GM23338 (cell line): Measurements from ENCODE around the gene CEPT1. TPM values are rescaled to one million over a fixed set of nuclear protein-coding genes. Genes with fewer than 3 reads are reported as not detected.

Experiments
- ATAC-seq: fragments of 200-7000 bp; cut with Tn5 transposase; 3 replicates; pipeline ENCODE4 v1.9.1; 2020
- DNase-seq: peaks from one replicate; pipeline ENCODE4 v3.0.0-alpha.2; 2015; ENCODE audit warnings: low spot score
- H2AFZ ChIP-seq: fragments of 200-600 bp; sonication (generic); 2 replicates; pipeline ENCODE4 v1.8.0; 2016; ENCODE audit warnings: antibody characterized with exemption, mild to moderate bottlenecking, moderate library complexity
- H3F3A ChIP-seq: fragments of 200-600 bp; sonication (generic); replicated peaks from 2 replicates; pipeline ENCODE4 v1.8.0; 2017; ENCODE audit warnings: antibody characterized with exemption, mixed run types, low read depth
- H3K27ac ChIP-seq: fragments of 200-600 bp; sonication (generic); 2 replicates; pipeline ENCODE4 v1.6.1; 2016; ENCODE audit warnings: low read depth
- H3K27me3 ChIP-seq: fragments of 200-600 bp; sonication (generic); 2 replicates; pipeline ENCODE4 v1.8.0; 2016; ENCODE audit warnings: mild to moderate bottlenecking, mixed run types, moderate library complexity; ENCODE audit not compliant: insufficient read depth
- H3K36me3 ChIP-seq: fragments of 200-600 bp; sonication (generic); 2 replicates; pipeline ENCODE4 v1.8.0; 2016; ENCODE audit warnings: mild to moderate bottlenecking; ENCODE audit not compliant: insufficient read depth
- H3K4me1 ChIP-seq: fragments of 200-600 bp; sonication (generic); 2 replicates; pipeline ENCODE4 v1.8.0; 2016; ENCODE audit warnings: mild to moderate bottlenecking, moderate library complexity; ENCODE audit not compliant: insufficient read depth
- H3K4me2 ChIP-seq: fragments of 200-600 bp; sonication (generic); 2 replicates; pipeline ENCODE4 v1.7.1; 2017; ENCODE audit warnings: mixed run types
- H3K4me3 ChIP-seq: fragments of 200-600 bp; sonication (generic); 2 replicates; pipeline ENCODE4 v1.6.1; 2016; ENCODE audit warnings: mixed run types
- H3K79me2 ChIP-seq: fragments of 200-600 bp; sonication (generic); replicated peaks from 2 replicates; pipeline ENCODE4 v1.8.0; 2017; ENCODE audit warnings: mild to moderate bottlenecking; ENCODE audit not compliant: insufficient read depth
- H3K9me2 ChIP-seq: fragments of 200-600 bp; sonication (generic); 2 replicates; pipeline ENCODE4 v1.8.0; 2017; ENCODE audit not compliant: insufficient read depth
- H4K20me1 ChIP-seq: fragments of 200-600 bp; sonication (generic); replicated peaks from 2 replicates; pipeline ENCODE4 v1.8.0; 2017; ENCODE audit warnings: mild to moderate bottlenecking; ENCODE audit not compliant: insufficient read depth
- H3K27ac Mint-ChIP-seq: 2 replicates; pipeline ENCODE4 v1.8.0; 2020; ENCODE audit warnings: inconsistent platforms, mild to moderate bottlenecking, moderate library complexity, mixed read lengths
- H3K27me3 Mint-ChIP-seq: 3 replicates; pipeline ENCODE4 v1.8.0; 2022; ENCODE audit warnings: low read depth, mild to moderate bottlenecking, moderate library complexity, mixed read lengths, inconsistent platforms; ENCODE audit not compliant: insufficient read depth, poor library complexity
- H3K36me3 Mint-ChIP-seq: 3 replicates; pipeline ENCODE4 v1.8.0; 2021; ENCODE audit warnings: low read depth, mild to moderate bottlenecking, inconsistent platforms, moderate library complexity, mixed read lengths
- H3K4me1 Mint-ChIP-seq: 3 replicates; pipeline ENCODE4 v1.8.0; 2020; ENCODE audit warnings: mild to moderate bottlenecking, inconsistent platforms, mixed read lengths
- H3K4me3 Mint-ChIP-seq: 3 replicates; pipeline ENCODE4 v1.8.0; 2021; ENCODE audit warnings: moderate library complexity, mild to moderate bottlenecking, inconsistent platforms, mixed read lengths
- H3K9me3 Mint-ChIP-seq: 3 replicates; pipeline ENCODE4 v1.8.0; 2020; ENCODE audit warnings: moderate library complexity, mild to moderate bottlenecking, inconsistent platforms, mixed read lengths
- CREB1 ChIP-seq: fragments of 250-450 bp; sonication (Bioruptor Pico); IDR thresholded peaks from 2 replicates; pipeline ENCODE4 v1.5.0; 2020; ENCODE audit warnings: low read depth, mild to moderate bottlenecking, moderate library complexity
- EZH2 ChIP-seq: fragments of 200-600 bp; sonication (generic); IDR thresholded peaks from one replicate; pipeline ENCODE4 v1.8.0; 2017; ENCODE audit warnings: antibody characterized with exemption, mild to moderate bottlenecking, low read depth; ENCODE audit not compliant: unreplicated experiment
- EZH2phosphoT487 ChIP-seq: fragments of 200-600 bp; sonication (generic); IDR thresholded peaks from one replicate; pipeline ENCODE4 v1.8.1; 2018; ENCODE audit warnings: antibody characterized with exemption; ENCODE audit not compliant: unreplicated experiment
- JUNB ChIP-seq: IDR thresholded peaks from one replicate; pipeline ENCODE4 v1.6.1; 2016; ENCODE audit warnings: antibody characterized with exemption; ENCODE audit not compliant: unreplicated experiment
- NANOG ChIP-seq: IDR thresholded peaks from 2 replicates; pipeline ENCODE4 v1.6.1; 2016; ENCODE audit warnings: antibody characterized with exemption, borderline replicate concordance
- POLR2AphosphoS5 ChIP-seq: IDR thresholded peaks from 2 replicates; pipeline ENCODE4 v1.6.1; 2016; ENCODE audit warnings: antibody characterized with exemption, low read depth
- STAT1 ChIP-seq: IDR thresholded peaks from one replicate; pipeline ENCODE4 v1.6.1; 2016; ENCODE audit warnings: antibody characterized with exemption; ENCODE audit not compliant: unreplicated experiment
- ZNF114 ChIP-seq: fragments of 250-450 bp; sonication (Bioruptor Pico); IDR thresholded peaks from 2 replicates; pipeline ENCODE4 v1.5.0; 2020; ENCODE audit warnings: mild to moderate bottlenecking, moderate library complexity
- polyA plus RNA-seq: library from polyadenylated mRNA; unstranded; fragments of >200 nt; fragmentation: Nextera tagmentation; extraction: Ambion mirVana; gene quantifications from 2 replicates; pipeline ENCODE4 v1.2.1, GENCODE V29; 2016
- total RNA-seq: library from RNA; depleted of rRNA; stranded (reverse); fragments of >200 nt; shearing (Covaris generic); gene quantifications from 2 replicates; pipeline ENCODE4 v1.2.3, GENCODE V29; 2014
- TF ChIP-seq, protein P1 (sequence below): fragments of 250-450 bp; sonication (Bioruptor Pico); IDR thresholded peaks from 2 replicates; pipeline ENCODE4 v1.5.0; 2020; ENCODE audit warnings: mild to moderate bottlenecking, moderate library complexity
- TF ChIP-seq, protein P2 (sequence below), 2 experiments: fragments of 200-600 bp in 1 of 2; sonication (generic) in 1 of 2; conservative IDR thresholded peaks; 2 replicates each; pipeline versions ENCODE4 v1.5.1 to v1.6.1; 2016 to 2017; ENCODE audit warnings: antibody characterized with exemption in 2 of 2, low read depth in 2 of 2, mild to moderate bottlenecking in 2 of 2, moderate library complexity in 1 of 2
- TF ChIP-seq, protein P3 (sequence below): IDR thresholded peaks from 2 replicates; pipeline ENCODE4 v1.6.1; 2016; ENCODE audit warnings: antibody characterized with exemption

The CEPT1 gene
- total and polyA plus RNA-seq, 2 experiments from 2014 or later = 17.3 to 39.5 TPM

DNA sequence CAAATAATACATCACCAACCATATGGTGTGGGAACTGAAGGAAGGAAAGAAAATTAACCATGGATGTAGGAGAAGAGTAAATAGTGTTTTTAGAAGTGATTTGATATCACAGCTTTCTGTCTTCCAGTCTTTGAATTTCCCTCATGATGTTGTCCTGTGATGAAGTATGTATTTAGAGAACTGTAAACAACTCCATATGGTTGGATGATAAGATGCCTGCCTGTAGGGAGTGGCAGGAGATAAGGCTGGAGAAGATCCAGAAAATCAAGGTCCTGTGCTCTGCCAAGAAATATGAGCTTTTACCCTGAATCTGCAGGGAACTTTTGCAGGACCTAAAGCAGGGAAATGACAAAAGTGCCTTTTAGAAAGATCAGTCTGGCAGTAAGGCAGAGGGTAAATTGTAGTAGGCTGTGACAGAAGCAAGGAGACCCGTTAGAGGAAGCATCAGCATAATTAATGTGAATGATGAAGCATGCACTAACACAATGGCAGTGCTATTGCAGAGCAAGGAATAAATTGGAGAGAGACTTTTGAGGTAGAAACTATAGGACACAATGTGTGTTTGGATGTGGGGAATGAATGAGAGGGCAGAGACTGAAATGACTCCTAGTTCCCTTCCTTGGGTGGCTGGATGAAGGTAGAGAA lies 21.9 kb downstream of the CEPT1 start:
- H3F3A ChIP-seq = no peaks in the 10 kb centered on the region
- Mint-ChIP-seq H3K36me3 (peaks cover 6% of the 10 kb centered on the region; the same call in 2 of the 3 replicates), H3K4me3 (no peak overlapping the region), H3K9me3 (no peaks in the 10 kb centered on the region), H3K27me3 (no peaks in the 10 kb centered on the region), H3K27ac (no peak overlapping the region), H3K4me1 (no peaks in the 10 kb centered on the region)
- H4K20me1 ChIP-seq = no peaks in the 10 kb centered on the region
- no peak overlapping the region for H2AFZ ChIP-seq
- no peak overlapping the region for H3K4me3 ChIP-seq
- H3K79me2 ChIP-seq = peaks cover 13% of the 10 kb centered on the region
- ATAC-seq (no peak), DNase-seq (no peak)
- no peaks in the 10 kb centered on the region for H3K27me3 ChIP-seq
- H3K4me2 ChIP-seq = no peak overlapping the region
- H3K4me1 ChIP-seq = no peaks in the 10 kb centered on the region
- TF ChIP-seq NANOG (no peak), CREB1 (CRISPR knock-in tag) (no peak), JUNB (no peak), POLR2AphosphoS5 (no peak), EZH2 (no peak), ZNF114 (no peak), STAT1 (no peak), EZH2phosphoT487 (no peak)
- TF ChIP-seq, protein P1, sequence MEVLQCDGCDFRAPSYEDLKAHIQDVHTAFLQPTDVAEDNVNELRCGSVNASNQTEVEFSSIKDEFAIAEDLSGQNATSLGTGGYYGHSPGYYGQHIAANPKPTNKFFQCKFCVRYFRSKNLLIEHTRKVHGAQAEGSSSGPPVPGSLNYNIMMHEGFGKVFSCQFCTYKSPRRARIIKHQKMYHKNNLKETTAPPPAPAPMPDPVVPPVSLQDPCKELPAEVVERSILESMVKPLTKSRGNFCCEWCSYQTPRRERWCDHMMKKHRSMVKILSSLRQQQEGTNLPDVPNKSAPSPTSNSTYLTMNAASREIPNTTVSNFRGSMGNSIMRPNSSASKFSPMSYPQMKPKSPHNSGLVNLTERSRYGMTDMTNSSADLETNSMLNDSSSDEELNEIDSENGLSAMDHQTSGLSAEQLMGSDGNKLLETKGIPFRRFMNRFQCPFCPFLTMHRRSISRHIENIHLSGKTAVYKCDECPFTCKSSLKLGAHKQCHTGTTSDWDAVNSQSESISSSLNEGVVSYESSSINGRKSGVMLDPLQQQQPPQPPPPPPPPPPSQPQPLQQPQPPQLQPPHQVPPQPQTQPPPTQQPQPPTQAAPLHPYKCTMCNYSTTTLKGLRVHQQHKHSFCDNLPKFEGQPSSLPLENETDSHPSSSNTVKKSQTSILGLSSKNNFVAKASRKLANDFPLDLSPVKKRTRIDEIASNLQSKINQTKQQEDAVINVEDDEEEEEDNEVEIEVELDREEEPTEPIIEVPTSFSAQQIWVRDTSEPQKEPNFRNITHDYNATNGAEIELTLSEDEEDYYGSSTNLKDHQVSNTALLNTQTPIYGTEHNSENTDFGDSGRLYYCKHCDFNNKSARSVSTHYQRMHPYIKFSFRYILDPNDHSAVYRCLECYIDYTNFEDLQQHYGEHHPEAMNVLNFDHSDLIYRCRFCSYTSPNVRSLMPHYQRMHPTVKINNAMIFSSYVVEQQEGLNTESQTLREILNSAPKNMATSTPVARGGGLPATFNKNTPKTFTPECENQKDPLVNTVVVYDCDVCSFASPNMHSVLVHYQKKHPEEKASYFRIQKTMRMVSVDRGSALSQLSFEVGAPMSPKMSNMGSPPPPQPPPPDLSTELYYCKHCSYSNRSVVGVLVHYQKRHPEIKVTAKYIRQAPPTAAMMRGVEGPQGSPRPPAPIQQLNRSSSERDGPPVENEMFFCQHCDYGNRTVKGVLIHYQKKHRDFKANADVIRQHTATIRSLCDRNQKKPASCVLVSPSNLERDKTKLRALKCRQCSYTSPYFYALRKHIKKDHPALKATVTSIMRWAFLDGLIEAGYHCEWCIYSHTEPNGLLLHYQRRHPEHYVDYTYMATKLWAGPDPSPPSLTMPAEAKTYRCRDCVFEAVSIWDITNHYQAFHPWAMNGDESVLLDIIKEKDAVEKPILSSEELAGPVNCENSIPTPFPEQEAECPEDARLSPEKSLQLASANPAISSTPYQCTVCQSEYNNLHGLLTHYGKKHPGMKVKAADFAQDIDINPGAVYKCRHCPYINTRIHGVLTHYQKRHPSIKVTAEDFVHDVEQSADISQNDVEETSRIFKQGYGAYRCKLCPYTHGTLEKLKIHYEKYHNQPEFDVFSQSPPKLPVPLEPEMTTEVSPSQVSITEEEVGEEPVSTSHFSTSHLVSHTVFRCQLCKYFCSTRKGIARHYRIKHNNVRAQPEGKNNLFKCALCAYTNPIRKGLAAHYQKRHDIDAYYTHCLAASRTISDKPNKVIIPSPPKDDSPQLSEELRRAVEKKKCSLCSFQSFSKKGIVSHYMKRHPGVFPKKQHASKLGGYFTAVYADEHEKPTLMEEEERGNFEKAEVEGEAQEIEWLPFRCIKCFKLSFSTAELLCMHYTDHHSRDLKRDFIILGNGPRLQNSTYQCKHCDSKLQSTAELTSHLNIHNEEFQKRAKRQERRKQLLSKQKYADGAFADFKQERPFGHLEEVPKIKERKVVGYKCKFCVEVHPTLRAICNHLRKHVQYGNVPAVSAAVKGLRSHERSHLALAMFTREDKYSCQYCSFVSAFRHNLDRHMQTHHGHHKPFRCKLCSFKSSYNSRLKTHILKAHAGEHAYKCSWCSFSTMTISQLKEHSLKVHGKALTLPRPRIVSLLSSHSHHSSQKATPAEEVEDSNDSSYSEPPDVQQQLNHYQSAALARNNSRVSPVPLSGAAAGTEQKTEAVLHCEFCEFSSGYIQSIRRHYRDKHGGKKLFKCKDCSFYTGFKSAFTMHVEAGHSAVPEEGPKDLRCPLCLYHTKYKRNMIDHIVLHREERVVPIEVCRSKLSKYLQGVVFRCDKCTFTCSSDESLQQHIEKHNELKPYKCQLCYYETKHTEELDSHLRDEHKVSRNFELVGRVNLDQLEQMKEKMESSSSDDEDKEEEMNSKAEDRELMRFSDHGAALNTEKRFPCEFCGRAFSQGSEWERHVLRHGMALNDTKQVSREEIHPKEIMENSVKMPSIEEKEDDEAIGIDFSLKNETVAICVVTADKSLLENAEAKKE = no peak
- TF ChIP-seq, protein P2, sequence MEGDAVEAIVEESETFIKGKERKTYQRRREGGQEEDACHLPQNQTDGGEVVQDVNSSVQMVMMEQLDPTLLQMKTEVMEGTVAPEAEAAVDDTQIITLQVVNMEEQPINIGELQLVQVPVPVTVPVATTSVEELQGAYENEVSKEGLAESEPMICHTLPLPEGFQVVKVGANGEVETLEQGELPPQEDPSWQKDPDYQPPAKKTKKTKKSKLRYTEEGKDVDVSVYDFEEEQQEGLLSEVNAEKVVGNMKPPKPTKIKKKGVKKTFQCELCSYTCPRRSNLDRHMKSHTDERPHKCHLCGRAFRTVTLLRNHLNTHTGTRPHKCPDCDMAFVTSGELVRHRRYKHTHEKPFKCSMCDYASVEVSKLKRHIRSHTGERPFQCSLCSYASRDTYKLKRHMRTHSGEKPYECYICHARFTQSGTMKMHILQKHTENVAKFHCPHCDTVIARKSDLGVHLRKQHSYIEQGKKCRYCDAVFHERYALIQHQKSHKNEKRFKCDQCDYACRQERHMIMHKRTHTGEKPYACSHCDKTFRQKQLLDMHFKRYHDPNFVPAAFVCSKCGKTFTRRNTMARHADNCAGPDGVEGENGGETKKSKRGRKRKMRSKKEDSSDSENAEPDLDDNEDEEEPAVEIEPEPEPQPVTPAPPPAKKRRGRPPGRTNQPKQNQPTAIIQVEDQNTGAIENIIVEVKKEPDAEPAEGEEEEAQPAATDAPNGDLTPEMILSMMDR (conservative IDR thresholded peaks at IDR 0.05; ENCODE audit: low read depth in 2 of 2) = no peak
- TF ChIP-seq, protein P3, sequence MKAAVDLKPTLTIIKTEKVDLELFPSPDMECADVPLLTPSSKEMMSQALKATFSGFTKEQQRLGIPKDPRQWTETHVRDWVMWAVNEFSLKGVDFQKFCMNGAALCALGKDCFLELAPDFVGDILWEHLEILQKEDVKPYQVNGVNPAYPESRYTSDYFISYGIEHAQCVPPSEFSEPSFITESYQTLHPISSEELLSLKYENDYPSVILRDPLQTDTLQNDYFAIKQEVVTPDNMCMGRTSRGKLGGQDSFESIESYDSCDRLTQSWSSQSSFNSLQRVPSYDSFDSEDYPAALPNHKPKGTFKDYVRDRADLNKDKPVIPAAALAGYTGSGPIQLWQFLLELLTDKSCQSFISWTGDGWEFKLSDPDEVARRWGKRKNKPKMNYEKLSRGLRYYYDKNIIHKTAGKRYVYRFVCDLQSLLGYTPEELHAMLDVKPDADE = no peak
- no peaks in the 10 kb centered on the region for H3K9me2 ChIP-seq
- no peaks in the 10 kb centered on the region for H3K36me3 ChIP-seq
- no peak overlapping the region for H3K27ac ChIP-seq
